HG03196 (cell line): ENCODE results near the gene PTRH1.
"Not testable (repeated sequence)": the region's sequence is repeated elsewhere in the genome, so short reads cannot be mapped to it uniquely, and the experiment has no call there.

Experiments
- ATAC-seq: cut with Tn5 transposase; IDR thresholded peaks from one replicate; pipeline ENCODE4 v1.9.1; 2021; ENCODE audit not compliant: unreplicated experiment

The PTRH1 gene

DNA sequence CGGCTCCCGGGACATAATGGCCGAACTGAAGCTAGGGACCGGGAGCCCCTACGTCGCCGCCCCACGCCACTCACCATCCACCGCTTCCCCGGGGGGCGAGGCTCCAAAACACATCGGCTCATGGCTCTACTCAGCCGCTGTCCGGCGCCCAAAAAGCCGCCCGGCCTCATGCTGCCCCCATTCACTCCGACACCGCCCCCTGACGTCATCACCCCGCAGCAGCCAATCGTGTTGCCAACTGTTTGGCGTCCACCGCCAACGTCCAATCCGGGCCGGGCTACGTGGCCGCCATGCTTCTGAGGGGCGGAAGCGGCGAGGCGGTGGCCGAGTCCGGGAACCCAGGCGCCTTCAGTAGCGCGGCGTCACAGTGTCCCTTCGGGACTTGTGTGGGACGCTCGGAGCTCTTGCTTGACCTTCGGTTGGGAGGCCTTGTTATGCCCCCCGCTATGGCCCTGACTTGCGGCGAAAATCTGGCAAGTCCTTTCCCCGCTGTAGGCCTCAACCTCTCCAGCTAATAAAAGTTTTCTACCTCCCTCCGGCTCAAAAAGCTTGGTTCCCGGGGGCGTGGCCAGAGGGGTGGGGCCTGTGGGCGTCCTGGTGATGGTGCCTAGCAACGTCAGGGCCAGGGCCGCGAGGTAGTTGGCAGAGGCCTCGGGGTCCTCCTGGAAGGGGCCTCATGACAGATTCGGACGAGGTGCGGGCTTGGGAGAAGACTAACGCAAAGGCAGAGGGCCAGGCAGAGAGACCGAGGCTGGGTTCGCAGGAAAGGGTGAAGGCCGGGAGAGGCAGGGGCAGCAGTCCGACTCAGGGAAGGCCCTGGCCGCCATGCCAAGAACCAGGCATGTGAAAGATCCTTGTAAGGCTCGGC, at the start of gene PTRH1, which contains the start of gene TTC16:
Gene PTRH1, minus strand, starts transcription at position 194 of the 868 bp plus-strand sequence. Its CDS starts 24 bp downstream, at position 170.
Gene TTC16, plus strand, starts transcription at position 610 of the 868 bp plus-strand sequence. Its CDS starts 67 bp downstream, at position 677.
- ATAC-seq: peak; percentile 89

DNA sequence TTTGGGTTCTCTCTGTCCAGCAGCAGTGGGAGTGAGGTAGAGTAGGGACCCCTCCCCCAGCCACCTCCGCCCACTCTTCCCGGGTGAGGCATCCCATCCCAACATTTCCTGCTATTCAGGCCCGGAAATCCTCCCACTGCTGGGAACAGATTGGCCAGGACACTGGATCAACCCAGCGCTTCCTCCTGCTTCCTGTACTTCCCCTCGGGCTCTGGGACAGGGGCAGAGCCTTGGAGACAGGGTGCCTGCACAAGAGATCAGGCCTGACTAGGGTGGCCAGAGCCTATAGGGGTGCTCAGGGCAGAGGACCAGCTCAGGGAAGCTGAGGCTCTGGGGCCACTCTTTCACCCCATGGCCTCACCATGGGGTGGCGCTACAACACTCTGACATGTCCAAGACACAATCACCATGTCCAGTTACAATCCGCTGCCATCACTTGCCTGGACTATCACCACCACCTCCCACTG, 48.5 kb upstream of the PTRH1 start:
- no peak for ATAC-seq

DNA sequence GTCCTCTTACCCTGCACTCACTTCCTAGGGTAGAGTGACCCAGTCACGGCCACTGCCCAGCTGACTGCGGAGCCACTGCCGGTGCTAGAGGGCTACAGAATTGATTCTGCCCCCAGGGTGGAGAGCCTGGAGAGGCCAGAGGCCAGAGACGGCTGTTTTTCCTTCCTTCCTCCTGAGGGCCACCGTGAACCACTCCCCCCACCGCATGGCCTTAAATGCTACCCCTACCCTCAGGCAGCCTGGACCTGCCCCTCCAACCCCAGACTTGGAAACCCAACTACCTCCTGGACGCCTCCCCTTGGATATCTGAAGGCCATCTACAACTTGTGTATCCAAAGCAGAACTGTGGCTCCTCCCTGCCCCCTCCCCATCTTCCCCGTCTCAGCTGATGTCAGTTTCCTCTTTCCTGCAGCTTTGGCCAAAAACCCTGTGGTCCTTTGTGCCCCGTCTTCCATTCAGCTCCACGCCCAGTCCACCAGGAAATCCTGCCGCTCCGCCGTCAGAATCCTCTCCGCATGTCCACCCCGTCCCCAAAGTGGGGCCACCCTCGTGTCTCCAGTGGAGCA, 46.7 kb upstream of the PTRH1 start:
- ATAC-seq: no peak

GRCh38 chr9:127761491-127761956, 46.1 kb upstream of the PTRH1 start:
- ATAC-seq: no peak

DNA sequence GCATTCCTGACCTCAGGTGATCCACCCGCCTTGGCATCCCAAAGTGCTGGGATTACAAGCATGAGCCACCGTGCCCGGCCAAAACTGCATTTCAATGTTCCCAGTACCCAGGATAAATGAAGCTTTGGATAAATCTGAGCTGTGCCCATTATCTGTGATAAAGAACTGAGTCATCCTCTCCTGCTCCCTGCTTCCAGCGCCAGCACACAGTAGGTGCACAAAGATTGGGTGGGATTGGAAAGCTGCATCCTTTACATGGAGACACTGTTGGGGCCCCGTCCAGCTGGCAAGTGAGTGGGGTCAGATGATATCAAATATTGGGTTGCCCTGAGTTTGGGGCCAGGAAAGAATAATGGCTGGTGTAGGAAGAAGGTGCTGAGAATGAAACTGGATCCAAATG, 45.6 kb upstream of the PTRH1 start:
- no peak for ATAC-seq

DNA sequence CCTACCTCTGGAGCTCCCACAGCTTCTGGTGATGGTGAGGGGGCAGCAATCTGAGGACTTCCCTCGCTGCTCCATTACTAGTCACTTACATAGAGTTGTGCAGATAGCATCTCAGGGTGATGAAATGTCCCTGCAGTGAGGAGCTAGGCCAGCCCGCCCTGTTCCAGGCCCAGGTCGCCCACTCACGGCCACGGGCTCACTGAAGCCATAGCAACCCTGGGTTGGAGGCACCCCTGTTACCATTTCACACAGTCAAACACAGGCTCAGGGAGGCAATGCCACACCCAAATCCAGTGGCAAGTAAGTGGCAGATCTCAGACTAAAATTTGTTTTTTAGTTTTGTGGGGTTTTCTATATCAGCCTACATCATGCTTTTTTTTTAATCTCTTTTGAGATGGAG, 43.4 kb upstream of the PTRH1 start:
- ATAC-seq: no peak

DNA sequence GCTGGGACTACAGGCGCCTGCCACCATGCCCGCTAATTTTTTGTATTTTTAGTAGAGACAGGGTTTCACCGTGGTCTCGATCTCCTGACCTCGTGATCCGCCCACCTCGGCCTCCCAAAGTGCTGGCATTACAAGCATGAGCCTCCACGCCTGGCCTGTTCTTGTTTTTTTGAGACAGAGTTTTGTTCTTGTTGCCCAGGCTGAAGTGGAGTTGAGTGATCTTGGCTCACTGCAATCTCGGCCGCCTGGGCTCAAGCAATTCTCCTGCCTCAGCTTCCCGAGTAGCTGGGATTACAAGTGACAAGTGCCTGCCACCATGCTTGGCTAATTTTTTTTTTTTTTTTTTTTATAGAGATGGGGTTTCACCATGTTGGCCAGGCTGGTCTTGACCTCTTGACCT, 41.3 kb upstream of the PTRH1 start:
- not testable (repeated sequence) for ATAC-seq

DNA sequence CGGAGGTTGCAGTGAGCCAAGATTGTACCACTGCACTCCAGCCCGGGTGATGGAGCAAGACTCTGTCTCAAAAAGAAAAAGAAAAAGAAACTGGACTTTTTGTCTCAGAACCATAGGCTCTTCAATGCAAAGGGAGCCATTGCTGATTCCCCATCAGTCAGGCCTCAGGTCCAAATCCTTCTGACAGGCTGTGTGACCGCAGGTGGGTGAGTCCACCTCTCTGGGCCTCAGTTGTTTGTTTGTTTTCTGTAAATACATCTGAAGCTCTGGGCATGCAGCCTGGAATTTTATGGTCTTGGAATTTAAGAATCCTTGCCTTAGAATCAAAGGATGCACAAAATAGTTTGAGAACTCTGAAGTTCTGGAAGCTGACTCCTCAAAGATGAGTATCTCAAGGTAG, 40.8 kb upstream of the PTRH1 start:
- ATAC-seq: no peak

DNA sequence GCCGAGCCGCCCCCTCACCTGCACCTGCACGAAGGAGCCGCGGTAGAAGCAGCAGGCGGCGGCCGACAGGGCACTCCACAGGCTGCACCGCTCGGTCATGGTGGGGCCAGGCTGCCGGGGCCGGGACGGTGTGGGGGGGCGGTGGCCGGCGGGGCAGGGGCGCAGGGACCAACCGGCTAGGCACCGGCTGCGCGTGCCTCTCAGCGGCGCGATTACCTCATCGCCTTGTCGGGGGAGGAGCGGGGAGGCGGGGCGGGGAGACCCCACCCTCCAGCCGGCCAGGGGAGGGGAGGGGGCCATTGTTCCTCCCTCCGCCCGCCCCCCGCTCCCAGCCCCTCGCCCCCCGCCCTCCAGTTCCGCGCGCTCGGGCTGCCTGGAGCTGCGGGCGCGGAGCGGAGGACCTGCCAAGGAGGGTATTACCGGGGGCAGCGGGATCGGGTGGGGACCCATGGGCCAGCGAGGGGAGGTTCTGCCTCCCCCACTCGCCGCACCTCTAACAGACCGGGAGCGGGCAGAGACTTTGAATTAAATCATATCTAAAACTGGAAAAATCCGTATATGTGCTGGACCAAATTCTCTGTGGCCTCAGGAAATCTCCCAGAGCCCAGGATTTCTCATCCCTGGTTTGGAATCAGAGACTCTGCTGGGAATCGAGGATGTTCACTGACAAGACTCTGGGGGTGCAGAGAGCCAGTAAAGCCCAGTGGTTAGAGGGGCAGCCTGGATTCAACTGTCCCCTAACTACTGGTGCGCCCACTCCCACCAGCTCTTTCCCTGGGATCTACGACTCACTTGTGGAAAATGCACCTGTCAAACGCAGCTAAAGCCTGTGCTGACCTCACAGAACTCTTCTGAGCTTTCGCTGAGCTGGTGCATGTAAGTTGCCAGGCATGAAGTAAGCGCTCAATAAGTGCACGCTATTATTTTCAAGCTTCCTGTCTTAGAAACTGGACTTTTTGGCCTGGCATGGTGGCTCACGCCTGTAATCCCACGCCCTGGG, 39.9 kb upstream of the PTRH1 start:
- ATAC-seq: no peak

DNA sequence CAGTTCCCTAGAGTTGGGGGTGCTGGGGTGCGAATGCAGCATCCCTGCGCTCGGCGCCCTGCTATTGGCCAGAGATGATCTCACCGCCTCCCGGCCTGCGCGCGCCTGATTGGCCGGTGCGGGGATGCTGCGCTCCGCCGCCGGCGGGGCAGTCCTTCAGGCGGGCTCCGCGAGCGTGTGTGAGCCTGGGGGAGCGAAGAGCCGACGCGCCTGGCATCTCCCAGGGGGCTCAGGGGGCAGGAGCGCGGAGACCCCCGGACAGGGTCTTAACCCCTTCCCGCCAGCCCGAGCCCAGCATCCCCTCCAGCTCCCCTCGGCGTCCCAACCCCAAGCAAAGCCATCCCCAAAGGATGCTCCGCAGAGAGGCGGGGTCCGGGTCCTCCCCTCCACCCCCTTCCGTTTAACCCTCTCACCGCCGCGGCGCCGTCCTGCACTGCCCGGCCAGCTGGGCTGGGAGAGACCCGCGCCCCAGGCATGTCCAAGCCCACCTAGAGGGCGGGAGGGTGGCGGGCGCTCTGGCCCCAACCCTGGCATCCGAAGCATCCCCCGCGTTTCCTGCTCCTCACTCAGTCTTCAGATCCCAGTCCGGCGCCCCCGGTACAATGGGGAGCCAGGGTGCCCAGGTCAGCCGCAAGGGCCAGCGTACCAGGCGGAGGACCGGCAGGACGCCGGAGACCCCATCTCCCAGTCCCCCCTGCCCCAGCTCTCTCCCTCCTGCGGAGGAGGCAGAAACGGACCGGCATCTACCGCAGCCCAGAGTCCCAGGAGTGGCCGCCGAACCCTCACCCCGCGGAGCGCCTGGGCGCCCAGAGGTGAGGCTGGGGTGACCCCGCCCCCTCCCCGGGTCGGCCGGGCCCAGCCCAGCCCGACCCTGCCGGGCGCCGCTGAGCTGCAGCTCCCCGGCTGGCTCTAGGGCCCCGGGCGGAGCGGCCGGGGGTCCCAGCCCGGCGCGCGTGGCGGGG, 38.9 kb upstream of the PTRH1 start:
- no peak for ATAC-seq

DNA sequence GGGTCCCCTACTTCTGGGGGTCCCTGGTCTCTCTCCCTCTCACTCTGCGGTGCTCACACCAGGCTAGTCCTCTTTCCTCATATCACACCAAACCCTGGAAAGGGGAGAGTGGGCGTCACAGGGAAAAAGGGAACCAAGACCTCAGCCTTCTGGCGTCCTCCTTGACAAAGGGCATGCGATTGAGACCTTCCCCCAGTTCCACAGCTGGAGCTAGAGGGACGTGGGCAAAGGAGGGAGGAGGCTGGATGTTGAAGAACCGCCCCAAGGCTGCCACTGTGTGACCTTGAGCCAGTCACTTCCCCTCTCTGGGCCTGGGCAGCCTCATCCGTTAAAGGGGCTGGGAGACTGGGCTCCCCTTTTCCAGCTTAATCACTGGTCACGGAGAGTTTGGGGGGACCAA, 38.2 kb upstream of the PTRH1 start:
- no peak for ATAC-seq

GRCh38 chr9:127753148-127753547, 37.7 kb upstream of the PTRH1 start:
- ATAC-seq: no peak

- ATAC-seq: no peak
Observed at GRCh38 chr9:127751269-127752054, 36.0 kb upstream of the PTRH1 start.

DNA sequence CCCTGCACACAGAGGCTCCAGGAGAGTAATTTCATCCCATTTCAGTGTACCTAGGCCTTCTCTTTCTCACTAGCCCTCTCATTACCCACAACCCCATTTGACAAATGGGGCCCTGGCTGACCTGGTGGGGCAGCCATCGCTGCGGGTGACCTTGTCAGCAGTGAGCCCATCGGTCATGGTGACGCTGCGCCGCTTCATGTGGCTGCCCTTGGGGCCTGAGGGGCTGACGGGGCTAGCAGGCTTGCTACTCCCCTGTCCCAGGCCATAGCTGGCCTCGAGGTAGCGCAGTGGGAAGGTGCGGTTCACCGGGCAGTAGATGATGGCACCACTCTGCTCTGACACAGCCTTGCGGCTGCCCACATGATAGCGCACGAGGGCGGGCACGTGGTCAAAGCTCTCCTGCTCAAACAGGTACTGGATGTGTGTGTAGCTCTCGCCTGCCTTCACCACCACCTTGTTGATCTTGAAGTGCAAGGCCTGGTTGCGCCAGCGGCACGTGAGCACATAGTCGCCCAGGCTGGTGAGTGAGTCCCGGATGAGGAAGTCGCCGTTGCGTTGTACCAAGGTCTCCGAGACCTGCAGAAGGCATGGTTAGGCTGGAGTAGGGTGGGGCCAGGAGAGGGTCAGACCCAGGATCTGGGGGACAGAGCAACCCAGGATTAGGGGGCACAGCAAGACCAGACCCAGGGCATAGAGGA, 33.8 kb upstream of the PTRH1 start:
- no peak for ATAC-seq

- no peak for ATAC-seq
Observed at GRCh38 chr9:127746959-127747569, 31.6 kb upstream of the PTRH1 start.

DNA sequence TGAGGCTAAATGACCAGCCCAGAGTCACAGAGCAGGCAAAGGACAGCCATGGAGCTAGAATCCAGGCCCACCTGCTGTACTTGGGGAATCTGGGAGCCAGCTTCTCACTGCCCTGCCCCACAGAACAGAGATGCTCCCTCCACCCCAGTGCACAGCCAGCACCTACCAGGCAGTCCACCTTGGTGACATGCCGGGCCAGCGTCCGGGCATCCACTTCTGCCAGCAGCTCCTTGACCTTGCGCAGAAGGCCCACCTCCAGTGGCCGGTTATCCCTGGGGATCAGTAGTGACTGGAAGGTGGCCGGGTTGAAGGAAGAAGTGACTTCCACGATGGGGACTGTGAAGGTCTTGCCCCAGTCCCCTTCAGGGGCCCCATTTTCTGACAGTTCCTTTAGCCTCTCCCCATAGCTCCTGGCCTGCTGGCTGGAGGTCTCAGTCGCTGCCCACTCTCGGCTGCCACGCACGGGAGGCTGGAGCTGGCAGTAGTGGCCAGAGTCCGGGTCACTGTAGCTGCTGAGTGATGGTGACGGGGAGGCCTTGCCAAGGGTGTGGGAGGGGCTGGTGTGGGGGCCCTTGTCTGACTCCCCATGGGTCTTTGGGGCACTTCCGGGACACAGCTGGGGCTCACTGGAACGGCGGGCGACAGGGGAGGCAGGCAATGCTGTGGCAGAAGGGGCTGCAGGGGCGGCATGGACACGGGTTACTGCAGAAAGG, 29.1 kb upstream of the PTRH1 start:
- ATAC-seq: no peak

GRCh38 chr9:127742435-127743088, 27.1 kb upstream of the PTRH1 start:
- ATAC-seq: no peak
